SW480 (cell line): Measurements from ENCODE around the gene MRPS11.
"Not testable (repeated sequence)": the region's sequence is repeated elsewhere in the genome, so short reads cannot be mapped to it uniquely, and the experiment has no call there.

Experiments used
- DNase-seq: peaks from one replicate; pipeline ENCODE4 v3.0.0-alpha.2; 2016; ENCODE audit warnings: low spot score

Gene MRPS11

DNA sequence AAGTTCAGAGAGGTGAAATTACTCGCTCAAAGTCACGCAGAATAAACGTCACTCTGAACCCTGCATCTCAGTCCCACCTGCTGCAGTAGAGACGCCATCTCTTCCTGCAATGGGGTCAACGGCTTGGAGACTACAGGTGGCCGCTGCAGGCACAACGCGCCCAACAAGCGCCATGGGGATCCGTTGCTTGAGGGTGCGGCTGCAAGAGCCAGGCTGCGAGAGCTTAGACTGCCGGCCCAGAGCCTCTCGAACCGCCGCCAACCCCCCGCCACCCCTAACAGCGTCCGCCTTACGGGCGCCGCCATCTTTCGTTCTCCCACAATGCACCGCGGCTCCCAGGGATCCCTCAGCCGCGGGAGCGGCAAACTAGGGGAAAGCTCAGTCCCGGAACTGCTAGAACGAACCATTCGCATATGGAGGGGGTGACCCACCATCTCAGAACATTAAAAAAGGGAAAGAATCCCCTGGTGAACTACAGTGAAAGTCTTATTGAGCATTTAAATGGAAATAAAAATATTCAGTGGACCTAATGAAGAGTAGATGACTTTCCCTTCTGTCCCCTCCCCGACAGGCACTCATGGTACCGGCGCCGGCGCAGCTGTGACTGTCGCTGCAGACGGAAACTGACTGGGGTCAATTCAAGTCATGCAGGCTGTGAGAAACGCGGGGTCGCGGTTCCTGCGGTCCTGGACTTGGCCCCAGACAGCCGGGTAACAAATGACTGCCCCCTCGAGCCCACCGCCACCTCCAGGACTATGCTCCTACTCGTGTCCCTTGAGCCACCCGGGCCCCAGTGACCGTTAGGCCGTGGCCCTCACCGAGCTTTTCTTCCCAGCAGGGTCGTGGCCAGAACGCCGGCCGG lies at the start of gene MRPS11, which contains the start of gene MRPL46:
MRPS11 (plus strand) TSS at position 636 of the 862 bp plus-strand sequence; CDS start at position 646, 10 bp downstream.
MRPL46 (minus strand) TSS at position 316 of the 862 bp plus-strand sequence; CDS start at position 305, 11 bp downstream.
- peak; percentile 86 for DNase-seq

DNA sequence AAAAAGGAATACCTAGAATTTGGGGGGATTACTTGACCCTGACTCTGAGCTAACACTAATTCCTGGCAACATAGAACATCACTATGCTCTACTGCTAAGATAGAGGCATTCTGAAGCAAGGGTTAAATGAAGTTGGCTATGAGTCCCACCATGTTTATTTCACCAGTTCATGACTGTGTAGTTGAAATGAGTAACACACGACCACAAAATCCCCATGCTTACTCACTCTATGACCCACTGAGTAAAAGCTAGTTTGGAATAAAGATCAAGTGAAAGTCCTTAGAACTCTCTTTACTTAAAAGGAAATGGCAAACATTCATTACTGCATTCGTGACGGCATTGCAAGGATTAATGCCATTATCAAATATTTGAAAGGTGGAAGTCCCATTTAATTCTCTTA lies 47.7 kb upstream of the MRPS11 start:
- DNase-seq = no peak

DNA sequence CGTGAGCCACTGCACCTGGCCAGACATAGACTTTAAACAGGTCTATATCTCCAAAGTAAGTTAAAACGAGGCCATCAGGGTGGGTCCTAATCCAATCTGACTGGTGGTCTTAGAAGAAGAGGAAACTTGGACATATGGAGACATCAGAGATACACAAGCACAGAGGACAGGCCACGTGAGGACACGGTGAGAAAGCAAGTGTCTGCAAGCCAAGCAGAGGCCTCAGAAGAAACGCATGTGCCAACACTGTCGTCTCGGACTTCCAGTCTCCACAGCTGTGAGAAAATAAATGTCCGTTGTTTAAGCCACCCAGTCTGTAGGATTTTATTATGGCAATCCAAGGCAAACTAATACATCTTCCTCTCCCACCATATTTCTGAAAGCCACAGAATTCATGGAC lies 44.2 kb upstream of the MRPS11 start:
- no peak for DNase-seq

DNA sequence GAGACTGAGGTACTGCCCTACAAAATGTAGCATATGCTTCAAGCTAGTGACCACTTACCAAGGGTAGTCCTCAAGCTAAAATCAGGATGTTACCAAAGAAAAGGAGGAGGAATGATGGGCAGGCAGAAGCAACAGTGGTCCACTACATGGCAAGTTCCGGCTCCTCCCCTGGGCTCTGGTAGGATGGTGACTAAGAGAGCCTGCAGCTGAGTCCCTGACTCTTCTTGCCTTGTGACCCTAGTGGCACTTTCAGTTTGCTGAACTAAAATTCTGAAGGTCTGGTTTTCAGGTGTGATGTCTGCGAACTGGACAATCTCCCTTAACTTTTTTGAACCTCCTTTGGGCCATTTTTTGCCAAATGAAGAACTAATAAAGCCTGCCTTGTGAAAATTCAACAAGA lies 41.2 kb upstream of the MRPS11 start:
- no peak for DNase-seq

DNA sequence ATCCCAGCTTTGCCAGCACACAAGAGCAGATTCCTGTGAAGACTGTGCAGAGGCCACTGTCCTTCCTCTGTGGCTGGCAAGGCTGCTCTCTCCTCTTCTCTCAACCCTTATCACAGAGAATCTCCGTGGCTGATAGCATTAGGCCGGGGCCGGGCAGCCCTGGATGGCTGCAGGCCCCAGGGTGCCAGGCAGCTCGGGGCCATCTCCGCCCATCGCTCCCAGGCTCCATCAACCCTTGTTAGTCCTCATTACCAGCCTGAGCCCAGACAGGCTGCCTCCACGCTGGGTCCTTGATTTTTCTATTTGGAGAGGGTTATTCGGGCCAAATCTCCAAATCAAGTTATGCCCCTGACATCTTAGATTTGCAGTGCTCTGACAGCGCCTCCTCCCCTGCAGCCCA lies 39.5 kb upstream of the MRPS11 start:
- no peak for DNase-seq

DNA sequence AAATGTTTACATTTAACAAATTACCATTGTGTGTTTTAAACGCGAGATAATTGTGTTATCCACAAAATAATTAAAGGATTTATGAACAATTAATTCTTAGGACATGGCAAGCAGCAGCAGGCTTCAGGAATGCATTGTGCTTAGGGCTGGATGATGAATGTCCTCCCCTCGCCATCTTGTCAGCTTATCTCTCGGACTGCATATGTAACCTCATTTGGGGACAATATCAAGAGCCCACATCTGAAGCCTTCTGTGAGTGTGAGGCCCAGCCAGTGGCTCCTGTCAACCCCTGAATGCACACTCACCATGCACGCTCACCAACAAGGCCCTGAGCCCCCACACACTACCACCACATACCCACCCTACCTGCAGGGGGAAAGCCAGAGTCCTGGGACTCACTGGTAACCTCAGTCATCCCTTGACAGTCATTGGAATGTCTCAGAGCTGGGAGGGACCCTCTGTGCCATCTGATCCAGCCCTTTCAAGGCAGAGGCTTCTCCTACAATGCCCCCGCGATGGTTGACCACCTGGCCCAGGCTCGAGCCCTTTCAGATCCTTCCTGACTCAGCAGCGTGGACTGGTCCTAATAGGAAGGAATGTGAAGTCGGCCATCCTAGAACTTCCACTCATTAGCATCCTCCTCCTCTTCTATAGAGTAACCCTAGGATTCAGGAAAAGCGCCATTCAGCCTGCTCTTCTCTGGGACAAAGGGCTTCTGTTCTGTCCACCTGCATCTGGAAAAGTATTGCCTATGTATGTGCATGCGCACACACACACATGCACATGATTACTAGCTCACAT lies 38.5 kb upstream of the MRPS11 start:
- DNase-seq = no peak

DNA sequence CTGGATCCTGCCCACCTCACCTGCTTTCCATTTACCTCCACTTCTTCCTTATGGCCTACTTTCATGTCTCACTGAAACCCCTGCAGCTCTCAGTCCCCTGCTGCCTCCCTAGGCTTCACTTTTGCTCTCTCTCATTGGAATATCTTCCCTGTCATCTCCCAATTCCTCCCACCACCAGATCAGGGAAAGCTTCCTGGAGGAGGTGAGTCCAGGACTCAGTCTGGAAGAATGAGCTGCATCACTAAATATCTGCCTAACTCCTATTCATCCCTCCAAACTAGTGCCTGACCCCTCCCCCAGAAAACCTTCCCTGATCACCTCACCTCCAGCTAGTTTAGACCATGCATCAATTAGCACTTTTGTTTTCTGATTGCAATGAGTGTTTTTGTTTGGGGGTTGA lies 37.5 kb upstream of the MRPS11 start:
- no peak for DNase-seq

DNA sequence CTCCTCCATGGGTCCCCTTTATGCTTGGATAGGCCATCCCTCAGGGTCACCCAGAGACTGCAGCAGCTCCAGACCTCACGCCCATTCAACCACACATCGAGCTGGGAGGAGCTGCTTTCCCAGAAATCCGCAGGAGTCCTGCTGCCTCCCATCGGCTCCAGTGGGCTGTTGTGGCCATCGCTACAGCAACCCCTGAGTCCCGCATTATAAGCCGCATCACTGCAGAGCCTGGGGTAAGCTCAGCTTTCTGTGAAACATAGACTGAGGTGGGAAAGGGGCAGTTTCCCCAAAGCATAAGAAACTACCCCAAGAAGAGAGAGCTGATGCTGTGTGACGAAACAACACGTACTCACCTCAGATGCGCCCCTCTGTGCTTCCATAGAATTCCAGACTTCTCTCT lies 36.1 kb upstream of the MRPS11 start:
- no peak for DNase-seq

DNA sequence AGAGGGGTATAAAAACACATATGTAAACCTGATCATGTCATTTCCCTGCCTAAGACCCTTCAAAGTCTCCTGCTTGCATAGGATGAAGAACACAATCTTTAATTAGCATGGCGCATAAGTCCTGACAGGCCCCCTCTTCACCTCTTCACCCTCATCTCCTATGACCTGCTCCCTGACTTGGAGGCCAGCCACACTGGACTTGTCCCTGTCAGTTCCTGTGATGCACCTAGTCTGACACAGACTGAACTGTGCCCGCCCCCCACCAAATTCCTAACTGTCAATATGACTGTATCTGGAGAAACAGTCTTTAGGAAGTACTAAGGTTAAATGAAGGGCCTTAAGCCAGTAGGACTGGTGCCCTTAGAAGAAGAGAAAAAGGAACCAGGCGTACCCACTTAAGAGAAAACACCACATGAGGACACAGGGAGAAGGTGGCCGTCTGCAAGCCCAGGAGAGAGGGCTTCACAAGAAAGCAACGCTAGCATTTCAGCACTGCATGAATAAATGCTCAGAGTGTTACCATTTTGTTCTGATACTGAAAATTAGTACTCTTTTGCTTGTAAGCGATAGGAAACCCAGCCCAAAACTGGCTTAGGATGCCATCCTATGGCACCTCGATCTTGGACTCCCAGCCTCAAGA lies 34.3 kb upstream of the MRPS11 start:
- no peak for DNase-seq

DNA sequence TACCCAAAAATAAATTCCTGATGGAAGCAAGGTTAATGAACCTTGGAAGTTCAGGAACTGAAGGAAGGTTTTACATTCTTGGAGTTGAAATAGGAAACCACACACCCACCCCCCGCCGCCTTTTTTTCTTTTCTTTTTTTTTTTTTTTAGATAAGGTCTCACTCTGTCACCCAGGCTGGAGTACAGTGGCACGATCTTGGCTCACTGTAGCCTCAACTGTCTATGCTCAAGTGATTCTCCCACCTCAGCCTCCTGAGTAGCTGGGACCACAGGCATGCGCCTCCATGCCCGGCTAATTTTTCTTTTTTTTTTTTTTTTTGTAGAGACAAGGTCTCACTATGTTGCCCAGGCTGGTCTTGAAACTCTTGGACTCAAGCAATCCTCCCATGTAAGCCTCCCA lies 33.4 kb upstream of the MRPS11 start:
- not testable (repeated sequence) for DNase-seq

DNA sequence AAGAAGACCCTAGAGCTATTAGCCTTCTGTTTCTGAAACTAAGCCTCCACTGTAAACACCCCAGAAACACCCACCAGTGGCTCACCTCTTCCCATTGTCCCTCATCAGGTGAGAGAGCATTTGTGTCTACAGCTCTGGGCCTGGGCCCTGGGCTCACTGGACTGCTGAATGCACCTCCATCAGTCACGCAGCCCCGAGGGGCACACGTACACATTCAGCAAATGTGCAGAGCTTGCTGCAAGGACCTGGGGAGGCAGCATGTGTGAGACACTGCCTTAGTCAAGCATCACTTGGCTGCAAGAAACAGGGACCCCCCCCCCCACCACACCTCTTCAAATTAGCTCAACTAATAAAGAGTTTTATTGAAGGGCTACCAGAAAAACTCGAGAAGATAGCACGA lies 29.3 kb upstream of the MRPS11 start:
- no peak for DNase-seq

DNA sequence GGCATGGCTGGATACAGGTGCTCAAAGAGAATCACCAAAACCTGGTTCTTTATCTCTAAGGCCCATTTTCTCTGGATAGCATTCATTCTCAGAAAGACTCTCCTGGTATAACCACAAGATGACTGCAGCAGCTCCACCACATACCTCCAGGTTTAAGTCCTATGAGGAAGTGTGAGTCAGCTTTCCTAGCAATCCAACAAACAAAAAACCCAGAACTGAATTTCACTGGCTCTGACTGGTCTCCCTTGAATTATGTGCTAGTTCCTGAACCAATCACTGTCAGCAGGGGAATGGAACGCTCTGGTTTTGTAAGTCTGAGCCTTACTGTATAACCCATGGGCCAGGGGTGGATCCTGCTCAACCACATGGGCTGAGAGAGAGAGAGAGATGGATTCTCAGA lies 27.5 kb upstream of the MRPS11 start:
- peak; percentile 10 for DNase-seq

DNA sequence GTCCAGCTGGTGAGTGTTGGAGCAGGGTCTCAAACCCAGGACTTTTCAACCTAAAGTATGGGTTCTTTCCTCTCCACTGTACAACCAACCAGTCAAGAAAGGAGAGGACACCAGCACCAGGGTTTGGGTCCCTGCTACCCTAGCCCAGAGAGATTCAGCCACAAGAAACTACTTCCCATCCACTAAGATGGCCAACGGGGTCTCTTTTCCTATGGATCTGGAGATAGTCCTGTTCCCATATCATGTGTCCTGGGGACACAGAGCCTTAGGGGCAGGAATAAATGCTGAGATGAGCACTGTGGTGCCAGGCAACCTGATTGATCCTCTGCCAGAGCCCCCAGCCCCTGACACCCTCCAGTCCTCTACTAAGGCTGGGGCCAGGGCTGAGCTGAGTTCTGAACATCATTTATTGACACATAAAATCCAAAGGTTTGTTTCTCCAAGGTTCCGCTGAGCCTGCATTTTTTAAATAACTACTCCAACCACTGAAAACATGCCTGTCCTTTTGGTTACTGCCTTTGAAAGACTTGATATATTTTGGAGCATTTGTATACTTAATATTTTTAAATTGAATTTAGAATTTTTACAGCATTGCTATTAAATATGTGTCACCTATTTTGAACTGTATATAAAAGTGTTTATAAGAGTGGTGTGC lies 26.3 kb upstream of the MRPS11 start:
- no peak for DNase-seq

DNA sequence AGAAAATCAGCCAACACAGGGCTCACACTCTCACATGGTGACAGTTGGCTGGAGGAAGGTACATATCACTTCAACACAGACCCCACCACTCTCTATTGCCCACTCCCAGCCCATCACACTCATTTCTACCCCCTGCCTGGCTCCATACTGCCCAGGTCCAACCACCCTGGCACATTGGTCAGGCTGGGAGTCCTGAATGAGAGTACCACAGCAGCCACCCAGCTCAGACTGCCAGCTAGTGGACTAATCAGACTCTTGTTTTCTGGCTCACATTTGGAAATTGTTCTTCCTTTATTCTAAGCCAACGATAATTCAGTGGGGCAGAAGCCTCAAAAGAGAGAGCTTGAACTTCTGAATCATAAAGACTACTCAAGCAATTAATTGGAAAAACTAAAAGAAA lies 20.3 kb upstream of the MRPS11 start:
- DNase-seq = no peak

DNA sequence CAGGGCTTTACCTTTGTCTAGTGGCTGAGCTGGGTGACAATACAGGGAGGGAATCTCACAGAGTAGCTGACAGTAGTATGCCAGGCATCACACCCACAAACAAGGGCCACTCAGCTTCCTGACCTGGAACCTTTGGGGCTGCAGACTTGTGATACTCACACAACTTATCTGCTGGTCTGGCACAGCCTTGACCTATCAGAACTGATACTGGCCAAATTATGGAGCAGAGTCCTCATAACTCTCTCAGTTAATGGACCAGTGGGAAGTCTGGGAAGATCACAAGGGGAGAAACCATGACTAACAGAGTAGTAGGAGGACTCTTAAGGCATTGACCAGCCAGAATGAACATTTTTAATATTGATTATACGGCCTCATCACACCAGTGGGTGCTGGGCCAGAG lies 19.8 kb upstream of the MRPS11 start:
- DNase-seq = no peak

DNA sequence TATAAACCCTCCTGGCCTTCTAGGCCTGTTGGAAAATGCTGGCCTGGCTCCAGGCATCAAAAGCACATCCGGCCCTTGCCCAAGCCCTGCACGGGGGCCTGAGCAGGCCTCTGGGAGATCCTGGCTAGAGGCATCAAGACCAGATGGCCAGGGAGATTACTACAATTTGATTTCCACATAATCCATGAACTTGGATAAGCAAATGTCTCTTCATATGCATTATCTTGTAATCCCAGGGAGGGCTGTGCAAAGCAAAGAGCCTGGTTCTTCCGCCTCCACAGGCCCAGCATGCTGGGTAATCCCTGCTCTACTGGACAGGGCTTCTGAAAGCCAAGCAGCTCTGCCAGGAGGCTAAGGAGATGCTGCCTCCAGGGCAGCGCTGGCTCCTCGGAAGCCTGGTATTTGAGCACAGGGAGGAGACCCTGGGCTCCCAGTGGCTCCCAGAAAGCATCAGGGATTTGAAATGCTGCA lies 18.5 kb upstream of the MRPS11 start:
- DNase-seq = no peak

DNA sequence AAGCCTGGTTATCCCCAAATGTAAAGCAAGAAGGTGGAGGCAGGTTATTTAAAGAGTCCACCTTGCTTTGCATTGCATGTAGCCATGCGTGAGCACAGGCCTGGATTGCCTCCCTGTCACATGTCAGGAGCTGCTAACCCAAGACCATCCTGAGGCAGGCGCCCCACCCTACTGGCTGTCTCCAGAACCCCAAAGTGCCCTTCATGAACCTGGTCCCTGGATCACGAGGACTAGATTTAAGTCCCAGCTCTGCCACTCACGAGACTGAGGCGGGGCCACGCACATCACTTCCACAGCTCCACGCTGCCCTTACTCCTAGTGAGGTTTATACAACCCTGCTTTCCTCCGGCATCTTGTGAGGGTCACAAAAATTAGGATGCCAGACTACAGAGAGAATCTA lies 17.9 kb upstream of the MRPS11 start:
- no peak for DNase-seq

DNA sequence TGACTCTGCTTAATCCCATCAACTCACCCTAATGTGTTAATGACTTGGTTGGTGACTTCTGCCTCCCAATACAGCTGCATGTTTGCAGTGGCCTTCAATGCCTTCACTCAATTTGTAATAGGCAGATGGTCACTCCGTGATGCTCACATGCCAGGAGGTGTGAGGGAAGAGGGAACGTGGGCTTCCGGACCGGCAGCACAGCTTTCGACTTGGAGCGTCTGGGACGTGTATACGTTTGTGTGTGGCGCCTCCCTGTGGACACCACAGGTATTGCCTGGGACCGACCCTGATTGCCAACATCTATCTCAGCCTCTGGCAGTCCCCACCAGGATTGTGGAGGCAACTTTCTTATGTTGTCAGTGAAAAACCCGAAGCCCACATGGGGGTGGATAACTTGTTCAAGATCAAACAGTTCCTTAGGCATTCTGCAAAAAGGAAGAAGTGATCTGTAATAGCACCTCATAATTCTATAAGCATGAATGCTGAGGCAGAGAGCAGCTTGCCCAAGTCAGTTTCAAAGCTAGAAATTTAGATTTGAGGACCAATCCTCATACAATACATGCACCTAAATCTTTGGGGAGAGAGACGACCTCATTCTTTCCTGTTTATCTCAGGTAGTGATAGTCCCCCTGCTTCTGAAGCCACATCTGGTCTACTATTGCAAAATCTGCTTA lies 17.2 kb upstream of the MRPS11 start:
- DNase-seq = peak; percentile 57

DNA sequence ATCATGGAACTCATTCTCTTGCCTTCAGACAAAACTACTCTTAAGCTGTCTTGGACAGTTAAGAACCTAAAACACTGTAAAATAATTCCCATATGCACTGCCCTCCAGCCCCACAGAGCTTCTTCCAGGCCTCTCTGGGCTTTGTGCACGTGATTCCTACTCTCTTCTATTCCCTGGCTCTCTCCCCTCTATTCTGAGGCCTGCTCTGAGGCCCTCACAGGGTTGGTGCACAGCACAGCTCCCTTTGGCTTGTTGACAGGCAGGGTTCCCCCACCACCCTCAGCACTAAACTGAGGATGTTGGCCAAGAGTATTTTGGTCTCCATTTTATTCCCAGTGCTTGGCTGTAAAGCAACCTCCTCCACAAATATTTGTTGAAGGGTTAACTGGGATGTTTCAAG lies 13.9 kb upstream of the MRPS11 start:
- DNase-seq = no peak

DNA sequence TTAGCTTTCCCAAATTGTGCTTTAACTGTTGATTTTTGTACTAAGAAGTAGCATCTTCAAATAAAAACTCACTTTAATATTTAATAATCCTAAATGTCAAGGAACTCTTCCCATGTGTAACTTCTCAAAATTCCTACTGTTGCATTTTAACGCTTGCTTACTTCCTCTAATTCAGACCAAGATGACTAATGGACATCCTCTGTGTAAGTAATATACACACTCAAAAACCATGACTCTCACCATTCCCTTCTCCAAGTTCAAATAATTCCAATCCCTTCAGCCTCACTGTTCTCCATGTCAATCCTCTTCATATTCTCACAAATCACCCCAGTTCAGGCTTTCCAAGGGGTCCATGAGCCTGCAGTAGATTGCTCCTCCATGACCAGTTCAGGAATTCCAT lies 13.3 kb upstream of the MRPS11 start:
- DNase-seq = no peak
